H54 (cell line): ENCODE data around the gene NEDD4.
"Not testable (repeated sequence)": the region's sequence is repeated elsewhere in the genome, so short reads cannot be mapped to it uniquely, and the experiment has no call there.

ENCODE experiments used
- DNase-seq: peaks from one replicate; pipeline ENCODE4 v3.0.0; 2011; ENCODE audit warnings: low spot score, mixed read lengths; ENCODE audit not compliant: insufficient read length
- FAIRE-seq: peaks from 3 replicates; lab custom pipeline; 2011; peaks lifted over from hg19 to GRCh38; lab: Jason Lieb, UNC
- POLR2A ChIP-seq: IDR thresholded peaks from 2 replicates; pipeline ENCODE4 v1.6.1; 2011; ENCODE audit warnings: low read depth, mild to moderate bottlenecking, low read length

The NEDD4 gene

DNA sequence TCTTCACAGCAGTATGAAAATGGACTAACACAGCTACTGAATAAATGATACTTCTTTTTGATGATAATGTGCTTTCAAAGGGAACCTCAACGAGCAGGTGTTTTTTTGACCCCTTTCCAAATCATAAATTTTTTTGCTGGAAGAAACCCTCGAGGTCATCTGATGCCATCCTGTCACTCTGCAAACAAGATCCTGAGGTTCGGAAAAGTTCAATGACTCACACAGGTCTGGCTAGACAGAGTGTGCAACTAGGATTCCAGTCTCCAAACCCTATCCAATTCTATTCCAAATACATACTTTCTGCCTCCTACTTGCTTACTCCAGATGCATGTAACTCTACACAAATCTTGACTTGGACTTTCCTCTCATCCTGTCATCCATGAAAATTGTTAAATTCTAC, 124.7 kb downstream of the NEDD4 start:
- FAIRE-seq (peak; percentile 15), DNase-seq (no peak)
- TF ChIP-seq POLR2A, result no peak

- FAIRE-seq, result not testable (repeated sequence)
These were observed 125.1 kb downstream of the NEDD4 start for GRCh38 chr15:55868291-55868690.

GRCh38 chr15:55863911-55864310, 129.5 kb downstream of the NEDD4 start:
- FAIRE-seq, result no peak
- TF ChIP-seq POLR2A, result no peak
- DNase-seq, result no peak

More at GRCh38 chr15:55868291-55868690, 125.1 kb downstream of the NEDD4 start:
- DNase-seq, result not testable (repeated sequence)

DNA sequence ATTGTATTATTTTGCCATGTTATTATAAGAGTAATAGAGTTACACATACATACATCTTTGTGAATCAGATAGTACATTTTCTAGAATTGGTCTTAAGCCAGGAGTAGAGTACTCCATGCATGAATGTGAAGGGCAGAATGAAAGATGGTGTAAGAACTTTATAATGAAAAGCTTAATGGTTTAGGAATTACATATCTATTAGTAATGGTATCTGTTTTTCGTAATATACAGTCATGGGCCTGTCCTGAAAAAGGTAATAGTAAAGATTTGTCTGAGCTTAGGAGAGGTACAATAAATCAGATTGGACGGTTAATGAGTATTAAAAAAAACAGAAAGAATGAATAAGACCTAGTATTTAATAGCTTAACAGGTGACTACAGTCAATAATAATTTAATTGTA, 132.3 kb downstream of the NEDD4 start:
- DNase-seq, result no peak
- no peak for TF ChIP-seq POLR2A
- no peak for FAIRE-seq

GRCh38 chr15:55860468-55860867, 132.9 kb downstream of the NEDD4 start:
- no peak for DNase-seq
- FAIRE-seq, result no peak
- no peak for TF ChIP-seq POLR2A

GRCh38 chr15:55859681-55860080, 133.7 kb downstream of the NEDD4 start:
- FAIRE-seq (no peak), DNase-seq (no peak)
- no peak for TF ChIP-seq POLR2A

GRCh38 chr15:55858661-55859060, 134.8 kb downstream of the NEDD4 start:
- FAIRE-seq, result no peak
- no peak for DNase-seq
- no peak for TF ChIP-seq POLR2A

- TF ChIP-seq POLR2A, result no peak
These were observed 136.8 kb downstream of the NEDD4 start for GRCh38 chr15:55856506-55857164.

DNA sequence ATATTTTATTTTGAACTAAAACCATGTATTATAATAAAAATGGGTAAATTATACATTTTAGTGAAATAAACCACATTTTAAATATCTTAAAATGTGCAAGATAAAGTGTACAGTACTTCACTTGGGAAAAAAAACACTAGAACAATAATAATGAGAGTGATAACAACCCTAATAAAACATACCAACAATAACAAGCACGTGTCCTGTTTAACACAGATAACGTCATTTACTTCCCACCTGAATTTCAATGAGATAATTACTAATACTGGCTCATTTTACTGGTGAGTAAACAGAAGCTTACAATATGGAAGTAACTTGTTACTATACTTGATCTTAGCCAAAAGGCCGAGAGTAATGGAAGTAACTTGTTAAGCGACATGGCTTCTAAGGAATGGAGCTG, 140.3 kb downstream of the NEDD4 start:
- no peak for TF ChIP-seq POLR2A
- FAIRE-seq, result no peak

More at GRCh38 chr15:55856506-55857164, 136.8 kb downstream of the NEDD4 start:
- FAIRE-seq (no peak), DNase-seq (no peak)

GRCh38 chr15:55846116-55846707, 147.2 kb downstream of the NEDD4 start:
- peak; percentile 19 for DNase-seq
- no peak for TF ChIP-seq POLR2A
- peak; percentile 69 for FAIRE-seq

More for the DNA sequence above, 140.3 kb downstream of the NEDD4 start:
- no peak for DNase-seq

GRCh38 chr15:55842897-55843296, 150.5 kb downstream of the NEDD4 start:
- DNase-seq, result not testable (repeated sequence)

DNA sequence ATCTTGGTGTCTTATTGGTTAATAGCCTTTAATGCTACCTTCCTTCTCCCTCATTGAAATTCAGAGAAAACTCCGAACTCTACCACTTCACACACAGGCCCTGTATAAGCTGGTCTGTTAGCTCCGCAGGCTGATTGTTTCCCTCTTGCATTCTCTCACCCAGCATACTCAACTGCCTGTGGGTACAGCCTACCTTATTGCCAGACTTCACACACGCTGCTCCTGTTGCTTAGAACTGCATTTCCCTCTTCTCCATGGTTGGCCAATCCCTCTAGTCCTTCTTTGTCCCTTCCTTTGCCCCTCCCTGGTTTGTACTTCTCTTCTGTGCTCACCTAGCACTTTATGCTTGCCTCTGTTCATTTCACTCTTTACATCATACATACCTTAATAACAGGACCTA, 157.5 kb downstream of the NEDD4 start:
- no peak for DNase-seq
- FAIRE-seq, result no peak
- no peak for TF ChIP-seq POLR2A

More at GRCh38 chr15:55842897-55843296, 150.5 kb downstream of the NEDD4 start:
- FAIRE-seq, result not testable (repeated sequence)

DNA sequence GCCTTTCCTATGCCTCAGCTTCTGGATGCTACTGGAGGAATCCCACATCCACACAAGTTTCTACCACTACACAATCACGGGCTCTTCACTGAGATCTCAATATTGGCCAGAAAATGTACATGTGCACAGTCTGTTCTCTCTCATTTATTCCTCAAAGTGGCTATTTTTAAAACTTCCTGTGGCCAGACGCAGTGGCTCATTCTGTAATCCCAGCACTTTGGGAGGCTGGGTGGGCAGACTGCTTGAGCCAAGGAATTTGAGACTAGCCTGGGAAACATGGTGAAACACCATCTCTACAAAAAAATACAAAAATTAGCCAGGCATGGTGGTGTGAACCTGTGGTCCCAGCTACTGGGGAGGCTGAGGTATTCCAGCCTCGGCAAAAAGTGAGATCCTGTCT, 159.1 kb downstream of the NEDD4 start:
- no peak for TF ChIP-seq POLR2A
- no peak for FAIRE-seq
- no peak for DNase-seq

GRCh38 chr15:55829826-55830225, 163.6 kb downstream of the NEDD4 start:
- FAIRE-seq (no peak), DNase-seq (no peak)
- no peak for TF ChIP-seq POLR2A

DNA sequence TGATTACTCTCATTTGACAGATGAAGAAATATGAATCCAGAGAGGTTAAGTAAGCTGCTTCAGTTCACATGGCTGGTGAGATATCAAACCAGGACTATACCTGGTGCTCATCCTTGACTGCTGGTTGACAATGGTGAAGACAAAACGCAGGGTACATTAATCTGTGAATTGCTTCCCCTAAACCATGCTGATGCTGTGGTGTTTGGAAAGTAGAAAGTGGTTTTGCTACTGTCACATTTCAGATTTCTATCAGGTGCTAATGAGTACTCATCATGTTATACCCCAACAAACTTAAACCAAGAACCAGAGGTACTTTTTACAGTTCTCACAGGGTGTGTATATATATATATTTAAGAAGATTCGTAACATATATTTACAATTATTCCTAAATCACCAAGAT, 165.5 kb downstream of the NEDD4 start:
- FAIRE-seq (no peak), DNase-seq (no peak)
- no peak for TF ChIP-seq POLR2A
